HG03139 (cell line): ENCODE results near the gene PHKB.
"Not testable (repeated sequence)": the region's sequence is repeated elsewhere in the genome, so short reads cannot be mapped to it uniquely, and the experiment has no call there.

Experiments
- ATAC-seq: cut with Tn5 transposase; IDR thresholded peaks from one replicate; pipeline ENCODE4 v1.9.1; 2021; ENCODE audit not compliant: unreplicated experiment

The PHKB gene

GRCh38 chr16:47504599-47504998, 43.5 kb downstream of the PHKB start:
- no peak for ATAC-seq

- no peak for ATAC-seq
These were observed 45.7 kb downstream of the PHKB start for GRCh38 chr16:47506800-47507199.

- no peak for ATAC-seq
These were observed 46.6 kb downstream of the PHKB start for GRCh38 chr16:47507701-47508100.

- no peak for ATAC-seq
These were observed 50.8 kb downstream of the PHKB start for GRCh38 chr16:47511882-47512281.

GRCh38 chr16:47519037-47519436, 57.9 kb downstream of the PHKB start:
- no peak for ATAC-seq

GRCh38 chr16:47519546-47519945, 58.4 kb downstream of the PHKB start:
- ATAC-seq = no peak

- no peak for ATAC-seq
These were observed 59.0 kb downstream of the PHKB start for GRCh38 chr16:47519996-47520679.

GRCh38 chr16:47523342-47524006, 62.3 kb downstream of the PHKB start:
- ATAC-seq = peak; percentile 100

- no peak for ATAC-seq
These were observed 62.9 kb downstream of the PHKB start for GRCh38 chr16:47524007-47524405.

- ATAC-seq = no peak
These were observed 67.3 kb downstream of the PHKB start for GRCh38 chr16:47528431-47528830.

- no peak for ATAC-seq
These were observed 72.7 kb downstream of the PHKB start for GRCh38 chr16:47533744-47534292.

GRCh38 chr16:47538472-47538871, 77.3 kb downstream of the PHKB start:
- no peak for ATAC-seq

GRCh38 chr16:47539707-47540670, 78.9 kb downstream of the PHKB start:
- ATAC-seq = not testable (repeated sequence)

GRCh38 chr16:47541135-47541534, 80.0 kb downstream of the PHKB start:
- not testable (repeated sequence) for ATAC-seq

GRCh38 chr16:47544255-47544654, 83.1 kb downstream of the PHKB start:
- ATAC-seq = not testable (repeated sequence)

- ATAC-seq = not testable (repeated sequence)
These were observed 90.1 kb downstream of the PHKB start for GRCh38 chr16:47551185-47551584.

GRCh38 chr16:47551767-47552166, 90.6 kb downstream of the PHKB start:
- not testable (repeated sequence) for ATAC-seq

GRCh38 chr16:47553853-47554564, 92.9 kb downstream of the PHKB start:
- no peak for ATAC-seq

- ATAC-seq = not testable (repeated sequence)
These were observed 93.5 kb downstream of the PHKB start for GRCh38 chr16:47554587-47554986.

- no peak for ATAC-seq
These were observed 100.2 kb downstream of the PHKB start for GRCh38 chr16:47561286-47561685.

GRCh38 chr16:47562366-47562765, 101.2 kb downstream of the PHKB start:
- no peak for ATAC-seq
